HepG2 (cell line): ENCODE results near the gene SIGLEC14. TPM values are rescaled to one million over a fixed set of nuclear protein-coding genes. Genes with fewer than 3 reads are reported as not detected.

Experiments used
- ATAC-seq: fragments of 200-7000 bp; cut with Tn5 transposase; 3 replicates; pipeline ENCODE4 v1.9.1; 2020; ENCODE audit warnings: mild to moderate bottlenecking, moderate library complexity
- BruUV-seq: library from RNA; stranded (reverse); fragments of 400-500 nt; replicated peaks from 2 replicates; lab custom pipeline; 2021; lab: Mats Ljungman, UMichigan
- CTCF ChIA-PET: fragments of 300-600 bp; formaldehyde crosslinking; extraction: SDS; loops from one replicate; lab custom pipeline; 2021; ENCODE audit warnings: low total read pairs, inconsistent platforms, low intra/inter-chr PET ratio; lab: Yijun Ruan, JAX
- POLR2A ChIA-PET: fragments of 350-600 bp; sonication (Branson Sonifier 250); formaldehyde crosslinking; loops from one replicate; lab custom pipeline; 2020; ENCODE audit warnings: antibody characterized with exemption, inconsistent platforms; lab: Yijun Ruan, JAX
- DNase-seq: peaks from one replicate; pipeline ENCODE4 v3.0.0-alpha.2; 2015; ENCODE audit warnings: low spot score
- FAIRE-seq: peaks from 3 replicates; lab custom pipeline; 2011; peaks lifted over from hg19 to GRCh38; lab: Jason Lieb, UNC
- H2AFZ ChIP-seq: one replicate; pipeline ENCODE4 v1.6.1; 2011; ENCODE audit warnings: low read length, inconsistent platforms
- H3K27ac ChIP-seq: fragments of 300-600 bp; 3 replicates; pipeline ENCODE4 v1.8.0; 2011; ENCODE audit warnings: mixed run types, mild to moderate bottlenecking, mixed read lengths, low read length, inconsistent platforms; ENCODE audit not compliant: insufficient read depth; ENCODE audit errors: extremely low read length
- H3K27me3 ChIP-seq, 2 experiments: fragments of 200-600 bp in 1 of 2; 2 replicates in 1 of 2; 3 replicates in 1 of 2; pipeline versions ENCODE4 v1.6.0 to v1.8.0; 2011; ENCODE audit warnings: low read length in 2 of 2, mild to moderate bottlenecking in 2 of 2, moderate library complexity in 2 of 2, inconsistent platforms in 1 of 2; ENCODE audit not compliant: insufficient read depth in 2 of 2, control insufficient read depth in 1 of 2
- H3K36me3 ChIP-seq, 2 experiments: fragments of 200-600 bp in 1 of 2; replicated peaks in 1 of 2; 2 replicates in 1 of 2; 3 replicates in 1 of 2; pipeline versions ENCODE4 v1.5.1 to v1.8.0; 2011; ENCODE audit warnings: low read length in 2 of 2, inconsistent platforms in 1 of 2; ENCODE audit not compliant: insufficient read depth in 2 of 2, control insufficient read depth in 1 of 2
- H3K4me1 ChIP-seq: 2 replicates; pipeline ENCODE4 v1.5.1; 2012; ENCODE audit warnings: low read length, inconsistent platforms; ENCODE audit not compliant: insufficient read depth
- H3K4me2 ChIP-seq: 2 replicates; pipeline ENCODE4 v1.6.0; 2011; ENCODE audit warnings: low read depth, low read length, inconsistent platforms
- H3K4me3 ChIP-seq, 3 experiments: fragments of 200-600 bp in 1 of 3; sonication (generic), shearing (Covaris generic) in 1 of 3; replicated peaks in 1 of 3; 2 replicates each; pipeline ENCODE4 v1.5.1; 2011 to 2016; ENCODE audit warnings: low read length in 3 of 3, inconsistent platforms in 2 of 3, low read depth in 2 of 3, mild to moderate bottlenecking in 2 of 3, control low read depth in 1 of 3, mixed read lengths in 1 of 3; ENCODE audit not compliant: insufficient read depth in 1 of 3
- H3K79me2 ChIP-seq: one replicate; pipeline ENCODE4 v1.6.1; 2011; ENCODE audit warnings: low read length, inconsistent platforms; ENCODE audit not compliant: insufficient read depth
- H3K9ac ChIP-seq: 2 replicates; pipeline ENCODE4 v1.6.0; 2011; ENCODE audit warnings: mild to moderate bottlenecking, low read depth, low read length, inconsistent platforms; ENCODE audit not compliant: insufficient read depth
- H3K9me3 ChIP-seq: 2 replicates; pipeline ENCODE4 v1.5.1; 2012; ENCODE audit warnings: mild to moderate bottlenecking, low read length
- H4K20me1 ChIP-seq: 2 replicates; pipeline ENCODE4 v1.6.0; 2011; ENCODE audit warnings: inconsistent platforms, mild to moderate bottlenecking, low read length, moderate library complexity; ENCODE audit not compliant: insufficient read depth
- ARID2 ChIP-seq: sonication (generic); formaldehyde crosslinking; IDR thresholded peaks from 2 replicates; pipeline ENCODE4 v1.8.1; 2022; ENCODE audit warnings: mild to moderate bottlenecking, missing genetic modification reagents, borderline replicate concordance
- ATF6 ChIP-seq: sonication (generic); formaldehyde crosslinking; conservative IDR thresholded peaks from 2 replicates; pipeline ENCODE4 v1.4.0; 2020; ENCODE audit warnings: missing genetic modification reagents
- FOXK2 ChIP-seq: fragments of 450-650 bp; IDR thresholded peaks from 2 replicates; pipeline ENCODE4 v1.6.1; 2016
- ISX ChIP-seq: sonication (generic); formaldehyde crosslinking; conservative IDR thresholded peaks from 2 replicates; pipeline ENCODE4 v1.5.0; 2020; ENCODE audit warnings: missing genetic modification reagents
- KLF16 ChIP-seq, 2 experiments: sonication (generic) in 1 of 2; formaldehyde crosslinking in 1 of 2; IDR thresholded peaks; 2 replicates each; pipeline versions ENCODE4 v1.6.1 to v1.8.0; 2016 to 2023; ENCODE audit warnings: missing genetic modification reagents in 2 of 2, missing compliant biosample characterization in 1 of 2
- KLF9 ChIP-seq: IDR thresholded peaks from 2 replicates; pipeline ENCODE4 v1.6.1; 2016; ENCODE audit warnings: low read depth
- MAFF ChIP-seq: IDR thresholded peaks from 2 replicates; pipeline ENCODE4 v1.6.1; 2011; ENCODE audit warnings: low read depth, low read length, improper control_type of control experiment
- MED8 ChIP-seq: sonication (generic); formaldehyde crosslinking; IDR thresholded peaks from 2 replicates; pipeline ENCODE4 v1.8.1; 2023; ENCODE audit warnings: mild to moderate bottlenecking, missing genetic modification reagents; ENCODE audit not compliant: insufficient replicate concordance
- NCOA1 ChIP-seq: sonication (generic); formaldehyde crosslinking; IDR thresholded peaks from 2 replicates; pipeline ENCODE4 v1.9.0; 2021; ENCODE audit warnings: missing genetic modification reagents
- SALL1 ChIP-seq: sonication (generic); formaldehyde crosslinking; IDR thresholded peaks from 2 replicates; pipeline ENCODE4 v1.8.0; 2022; ENCODE audit warnings: mild to moderate bottlenecking, missing genetic modification reagents
- SP2 ChIP-seq: sonication (generic); formaldehyde crosslinking; IDR thresholded peaks from 2 replicates; pipeline ENCODE4 v1.5.1; 2020; ENCODE audit warnings: mild to moderate bottlenecking, missing genetic modification reagents
- THAP11 ChIP-seq: IDR thresholded peaks from 2 replicates; pipeline ENCODE4 v1.6.1; 2016; ENCODE audit warnings: missing biosample characterization, missing genetic modification reagents
- ZMYM3 ChIP-seq: sonication (generic); formaldehyde crosslinking; IDR thresholded peaks from 2 replicates; pipeline ENCODE4 v1.5.1; 2020; ENCODE audit warnings: mild to moderate bottlenecking, missing genetic modification reagents
- ZMYM4 ChIP-seq: sonication (generic); formaldehyde crosslinking; IDR thresholded peaks from 2 replicates; pipeline ENCODE4 v1.8.1; 2023; ENCODE audit warnings: mild to moderate bottlenecking, missing genetic modification reagents
- ZNF143 ChIP-seq: sonication (generic); formaldehyde crosslinking; IDR thresholded peaks from 2 replicates; pipeline ENCODE4 v1.4.0; 2020; ENCODE audit warnings: missing genetic modification reagents
- ZNF34 ChIP-seq: sonication (generic); formaldehyde crosslinking; IDR thresholded peaks from 2 replicates; pipeline ENCODE4 v1.4.0; 2020; ENCODE audit warnings: mild to moderate bottlenecking, missing genetic modification reagents, borderline replicate concordance
- ZNF367 ChIP-seq: sonication (generic); formaldehyde crosslinking; IDR thresholded peaks from 2 replicates; pipeline ENCODE4 v1.4.0; 2020; ENCODE audit warnings: missing genetic modification reagents, borderline replicate concordance
- ZNF501 ChIP-seq: sonication (generic); formaldehyde crosslinking; IDR thresholded peaks from 2 replicates; pipeline ENCODE4 v1.5.1; 2020; ENCODE audit warnings: mild to moderate bottlenecking, moderate library complexity, missing genetic modification reagents
- ZNF503 ChIP-seq: sonication (generic); formaldehyde crosslinking; IDR thresholded peaks from 2 replicates; pipeline ENCODE4 v1.4.0; 2020; ENCODE audit warnings: missing genetic modification reagents
- ZNF704 ChIP-seq: sonication (generic); formaldehyde crosslinking; IDR thresholded peaks from 2 replicates; pipeline ENCODE4 v1.8.1; 2023; ENCODE audit warnings: mild to moderate bottlenecking, inconsistent platforms, moderate library complexity, missing genetic modification reagents, borderline replicate concordance
- ZSCAN9 ChIP-seq: IDR thresholded peaks from 2 replicates; pipeline ENCODE4 v1.6.1; 2016; ENCODE audit warnings: borderline replicate concordance
- WGBS: methylation state at CpG from one replicate; pipeline ENCODE4 v1.1.6; 2017; ENCODE audit warnings: low lambda C conversion rate; 5-methylcytosine and 5-hydroxymethylcytosine counted together
- in situ Hi-C: cut with HindIII; loops from 2 replicates; pipeline ENCODE4 v1.10.0; 2017; ENCODE audit warnings: low pct_unique_long_range_greater_than_20kb; ENCODE audit not compliant: extremely low pct_ligation_motif_present
- intact Hi-C: fragments of 100-400 bp; cut with micrococcal nuclease; formaldehyde crosslinking; loops from one replicate; pipeline ENCODE4 v1.10.0; 2022; ENCODE audit not compliant: unreplicated experiment
- polyA plus RNA-seq, 8 experiments: library from polyadenylated mRNA; depleted of rRNA in 3 of 8; stranded (reverse) in 7 of 8; unstranded in 1 of 8; fragments of >200 nt; fragmentation: Illumina TruSeq in 4 of 8; extraction: Trizol in 4 of 8; gene quantifications; 2 replicates each; pipeline versions ENCODE4 v1.2.1 to v1.2.3, GENCODE V29; 2011 to 2016; ENCODE audit warnings: low read depth in 4 of 8, missing spikeins in 1 of 8, mixed read lengths in 1 of 8; ENCODE audit not compliant: insufficient read depth in 1 of 8
- total RNA-seq, 5 experiments: library from RNA; depleted of rRNA; stranded (reverse); fragments of >200 nt; fragmentation: Illumina TruSeq; extraction: Trizol; gene quantifications; 2 replicates each; pipeline ENCODE4 v1.2.3, GENCODE V29; 2016; ENCODE audit warnings: low read depth in 1 of 5

SIGLEC14 gene
- total and polyA plus RNA-seq, 2 of the 13 experiments (the other 11 are each of a cell fraction or from before 2014, with no cell fraction given) = 0.05 to 0.09 TPM

DNA sequence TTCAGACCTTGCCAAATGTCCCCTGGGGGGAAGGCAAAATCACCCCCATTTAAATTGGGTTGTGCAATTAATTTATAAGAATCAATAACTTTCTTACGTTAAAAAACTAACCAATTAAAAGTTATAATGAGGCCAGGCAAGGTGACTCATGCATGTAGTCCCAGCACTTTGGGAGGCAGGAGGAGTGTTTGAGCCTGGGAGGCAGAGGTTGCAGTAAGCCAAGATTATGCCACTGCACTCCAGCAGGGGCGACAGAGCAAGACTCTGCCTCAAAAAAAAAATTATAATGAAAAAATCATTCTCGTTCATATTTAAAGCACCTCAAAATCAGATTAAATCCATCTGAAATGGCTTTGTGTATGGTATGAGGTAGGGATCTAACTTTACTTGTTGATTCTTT is 18.4 kb upstream of the SIGLEC14 start (continued):
- TF ChIP-seq ZNF503 (CRISPR knock-in tag) (no peak), ZSCAN9 (no peak)

DNA sequence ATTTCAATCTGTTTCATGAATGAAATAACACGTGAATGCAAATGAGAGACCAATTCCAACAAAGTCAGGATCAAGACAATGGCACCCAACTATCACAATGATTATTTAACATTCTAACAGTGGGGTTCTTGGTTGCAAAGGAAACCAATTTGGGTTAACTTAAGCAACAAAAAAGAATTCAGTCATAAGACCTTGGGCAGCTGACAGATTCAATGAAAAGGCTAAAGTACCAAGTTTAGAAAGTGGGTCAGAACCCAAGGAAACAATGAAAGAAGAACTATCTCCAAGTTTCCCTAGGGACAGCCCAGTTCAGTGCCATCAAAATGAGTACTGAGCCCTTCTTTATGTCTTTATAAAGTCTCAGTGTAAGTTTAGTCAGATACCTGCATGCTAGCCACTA is 17.5 kb upstream of the SIGLEC14 start:
- Histone ChIP-seq H2AFZ (no peak overlapping the region), H3K79me2 (no peaks in the 10 kb centered on the region), H3K27me3 (no peaks in the 10 kb centered on the region), H3K9ac (no peak overlapping the region), H3K4me1 (no peaks in the 10 kb centered on the region), H3K27ac (no peak overlapping the region), H3K4me2 (no peak overlapping the region), H3K9me3 (no peaks in the 10 kb centered on the region), H4K20me1 (no peaks in the 10 kb centered on the region), H3K4me3 (no peak overlapping the region), H3K36me3 (no peaks in the 10 kb centered on the region)
- 0% methylated on average over 1 of the region's 1 CpG for WGBS
- intact Hi-C loops (no loop called here), in situ Hi-C loops (no loop called here)
- DNase-seq (no peak), ATAC-seq (no peak), FAIRE-seq (no peak)
- TF ChIP-seq ZNF143 = no peak
- no peak for TF ChIP-seq ATF6 (CRISPR knock-in tag)
- TF ChIP-seq ARID2 = no peak
- no peak for TF ChIP-seq FOXK2
- no peak for TF ChIP-seq ZMYM4 (CRISPR knock-in tag)
- TF ChIP-seq ZNF704 = no peak
- TF ChIP-seq KLF16 (CRISPR knock-in tag; IDR thresholded peaks at IDR 0.05) = no peak
- no peak for TF ChIP-seq SALL1 (CRISPR knock-in tag)
- TF ChIP-seq ZNF367 (CRISPR knock-in tag) = no peak
- no peak for TF ChIP-seq ZNF501 (CRISPR knock-in tag)
- no peak for TF ChIP-seq MED8
- TF ChIP-seq MAFF = no peak
- no peak for TF ChIP-seq SP2
- no peak for TF ChIP-seq ISX (CRISPR knock-in tag)
- no peak for TF ChIP-seq THAP11
- no peak for TF ChIP-seq NCOA1
- no peak for TF ChIP-seq KLF9 (CRISPR knock-in tag)
- no peak for TF ChIP-seq ZNF34 (CRISPR knock-in tag)
- no peak for TF ChIP-seq ZMYM3 (CRISPR knock-in tag)
- POLR2A ChIA-PET = no interaction called here
- CTCF ChIA-PET = no interaction called here
- BruUV-seq = no TSS peak
